Measurements from ENCODE around the gene NBEA.
A peak's percentile ranks its signal among the peaks of the same experiment; 100 is the strongest.

NBEA gene

DNA sequence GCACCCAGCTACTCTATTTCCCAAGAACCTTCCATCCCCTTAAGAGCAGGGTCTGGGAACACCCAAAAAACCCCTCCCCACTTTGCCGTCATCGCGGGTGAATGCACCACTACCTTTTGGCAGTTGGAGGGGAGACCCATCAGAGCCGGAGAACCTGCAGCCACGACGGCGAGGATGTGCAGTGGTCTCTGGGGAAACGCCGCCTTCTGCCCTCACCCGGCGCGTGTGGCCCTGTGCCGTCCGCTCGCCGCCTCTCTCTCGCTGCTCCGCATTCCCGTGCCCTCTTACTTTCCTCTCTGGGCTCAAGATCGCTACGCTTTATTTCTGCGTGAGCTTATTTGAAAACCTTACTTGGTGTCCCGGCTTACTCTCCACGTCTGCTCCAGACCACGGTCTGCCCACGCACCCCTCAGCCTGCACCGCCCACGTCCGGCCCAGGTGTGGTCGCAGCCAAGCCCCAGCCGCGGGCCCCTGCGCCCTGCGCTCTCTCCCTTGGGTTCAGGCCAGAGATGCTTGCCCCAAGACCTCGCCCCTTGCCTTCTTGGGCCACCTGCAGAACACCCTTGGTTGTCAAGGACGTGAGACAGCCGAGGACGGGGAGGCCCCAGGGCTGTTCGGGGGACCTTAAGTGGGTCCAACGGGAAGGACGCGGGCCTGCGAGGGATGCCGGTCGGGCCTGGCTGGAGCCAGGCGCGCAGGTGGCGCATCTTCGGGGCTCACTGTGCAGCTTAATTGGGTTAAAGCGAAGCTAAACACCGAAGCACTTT is 536.4 kb downstream of the NBEA start:
- no peak for DNase-seq

DNA sequence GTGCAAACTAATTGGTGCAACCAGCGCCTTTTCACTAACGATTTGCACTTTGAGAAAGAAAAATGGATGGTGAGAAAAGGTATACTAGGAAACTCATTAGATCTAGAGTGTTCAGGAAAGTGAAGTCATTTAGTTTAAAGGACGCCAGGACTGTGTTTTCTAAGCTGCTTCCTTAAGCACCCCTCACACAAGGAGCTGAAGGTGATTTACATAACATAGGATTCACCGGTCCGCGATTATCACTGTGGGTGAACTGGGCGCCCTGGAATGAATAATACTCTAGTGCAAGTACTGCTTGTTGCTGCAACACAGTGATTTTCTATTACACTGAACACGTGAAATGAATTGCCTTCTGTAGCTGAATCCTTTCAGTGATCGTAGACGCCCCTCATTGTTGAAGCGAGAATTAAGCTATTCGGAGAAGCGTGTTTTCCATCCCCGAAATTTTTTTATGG is 537.0 kb downstream of the NBEA start:
- DNase-seq = no peak

DNA sequence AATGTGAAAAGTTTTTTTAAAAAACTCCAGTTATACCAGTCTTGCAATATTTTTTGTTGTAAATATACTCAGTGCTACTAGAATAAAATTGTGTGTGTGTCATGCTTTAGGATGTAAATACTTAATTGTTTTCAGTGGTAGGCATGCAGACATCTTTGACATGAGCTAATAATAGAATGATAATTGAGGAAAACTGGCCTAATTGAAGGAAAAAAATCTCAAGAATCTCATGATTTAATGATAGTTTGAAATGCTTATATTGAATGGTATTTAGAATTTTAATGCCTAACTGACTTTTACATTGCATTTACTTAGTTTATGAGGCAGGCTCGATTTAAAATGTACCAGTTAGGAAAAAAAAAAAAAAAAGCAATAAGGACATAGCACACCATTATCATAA is 537.6 kb downstream of the NBEA start:
- no peak for DNase-seq

DNA sequence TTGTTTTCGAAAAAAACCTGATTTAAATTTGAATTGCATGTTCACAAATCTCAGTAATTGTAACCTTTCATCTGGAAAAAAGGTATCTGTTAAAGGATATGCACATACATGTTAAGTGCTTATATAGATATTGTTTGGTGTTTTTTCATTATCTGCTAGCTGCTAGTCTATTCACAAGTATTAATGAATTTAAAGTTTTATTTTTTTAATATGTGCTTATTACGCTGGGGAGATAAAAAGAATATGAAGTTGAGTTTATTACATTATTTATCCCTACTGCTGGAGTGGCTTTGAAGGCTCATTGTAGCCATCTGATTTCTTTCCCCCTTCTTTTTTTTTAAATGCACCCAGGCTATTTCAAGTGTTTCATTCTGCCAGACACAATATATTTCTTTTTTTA is 538.3 kb downstream of the NBEA start:
- no peak for DNase-seq

DNA sequence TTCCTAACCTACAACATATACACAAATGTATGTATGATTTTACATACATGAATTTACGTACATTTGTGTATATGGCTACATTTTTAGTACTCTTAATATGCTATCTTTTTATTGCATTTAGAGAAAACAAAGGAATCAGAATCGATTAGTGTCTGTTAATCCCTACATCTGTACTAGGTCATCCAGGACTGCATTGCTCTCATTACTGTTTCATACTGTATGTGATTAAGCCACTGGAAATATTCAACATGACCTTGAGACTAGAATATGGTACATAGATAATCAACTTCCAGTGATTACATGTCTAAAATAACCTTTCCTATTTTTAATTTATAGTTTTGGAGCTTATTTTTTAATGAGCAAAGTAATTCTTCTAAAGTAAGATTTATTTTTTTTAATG is 539.7 kb downstream of the NBEA start:
- no peak for DNase-seq

DNA sequence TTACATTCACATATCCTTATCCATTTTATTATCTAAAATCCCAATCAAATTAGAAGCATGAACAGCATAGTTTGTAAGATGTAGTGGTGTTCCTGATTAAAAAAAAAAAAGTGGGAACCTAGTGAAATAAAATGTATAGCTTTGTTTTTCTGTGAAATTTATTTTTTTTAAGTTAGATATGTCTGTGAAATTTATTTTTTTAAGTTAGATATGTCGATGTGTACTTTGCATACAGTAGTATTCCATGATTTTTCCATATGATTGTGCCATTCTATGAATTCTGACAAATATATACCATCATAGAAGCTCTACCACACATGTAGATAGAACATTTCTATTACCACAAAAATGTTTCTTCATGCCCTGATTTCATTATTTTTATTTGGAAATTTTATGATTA is 540.5 kb downstream of the NBEA start:
- DNase-seq = no peak

DNA sequence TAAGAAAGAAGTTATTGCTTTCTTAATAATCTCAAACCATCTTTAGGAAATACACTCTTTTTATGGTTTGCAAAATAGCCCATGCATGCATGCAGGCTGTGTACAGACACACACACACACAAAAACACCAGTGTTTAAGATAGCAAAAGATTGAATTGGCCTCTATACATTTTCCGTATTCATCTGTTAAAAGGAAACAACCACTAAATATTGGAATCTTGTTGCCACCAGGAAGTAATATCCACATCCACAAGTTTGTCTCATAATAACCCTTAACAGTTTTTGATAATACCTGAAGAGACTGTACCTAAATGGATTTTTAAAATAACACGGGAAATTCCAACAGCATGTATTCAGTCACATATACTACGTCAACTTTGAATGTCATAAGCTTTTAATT is 541.7 kb downstream of the NBEA start:
- no peak for DNase-seq

DNA sequence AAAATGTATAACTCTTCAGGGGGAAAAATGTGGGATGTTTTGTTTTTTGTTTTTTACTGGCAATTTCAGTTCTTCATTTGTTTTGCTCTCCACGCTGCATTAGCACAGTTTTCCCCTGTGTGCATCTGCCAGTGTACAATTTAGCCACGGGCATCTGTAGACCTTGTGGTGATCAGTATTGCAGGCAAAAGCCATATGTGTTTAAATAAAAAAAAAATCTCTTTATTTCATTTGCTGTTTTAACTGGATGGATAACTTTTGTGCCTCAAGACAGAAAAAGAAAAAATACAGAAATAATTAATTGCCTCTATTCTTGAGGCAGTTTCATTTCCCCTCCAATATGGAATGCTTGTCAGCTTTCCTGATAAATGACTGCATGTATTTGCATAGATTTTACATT is 542.3 kb downstream of the NBEA start:
- DNase-seq = peak; percentile 32

DNA sequence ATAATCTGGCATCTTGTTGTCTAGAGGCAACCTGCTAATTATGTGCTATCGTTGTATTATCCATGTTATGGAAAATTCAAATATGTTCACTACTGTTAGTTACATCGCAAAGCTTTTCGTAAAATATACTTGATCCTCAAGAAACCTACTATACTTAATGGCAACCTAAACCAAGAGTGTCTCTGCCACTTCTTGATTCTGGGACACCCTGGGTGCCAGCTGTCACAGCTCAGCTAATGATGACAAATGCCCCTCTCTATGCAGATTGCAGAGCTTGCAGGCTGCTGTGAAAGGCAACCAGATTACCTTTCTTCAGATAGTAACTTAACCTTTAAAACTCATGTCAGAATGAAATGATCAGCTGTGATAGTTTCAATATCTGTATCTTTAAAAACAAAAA is 543.4 kb downstream of the NBEA start:
- DNase-seq = no peak

DNA sequence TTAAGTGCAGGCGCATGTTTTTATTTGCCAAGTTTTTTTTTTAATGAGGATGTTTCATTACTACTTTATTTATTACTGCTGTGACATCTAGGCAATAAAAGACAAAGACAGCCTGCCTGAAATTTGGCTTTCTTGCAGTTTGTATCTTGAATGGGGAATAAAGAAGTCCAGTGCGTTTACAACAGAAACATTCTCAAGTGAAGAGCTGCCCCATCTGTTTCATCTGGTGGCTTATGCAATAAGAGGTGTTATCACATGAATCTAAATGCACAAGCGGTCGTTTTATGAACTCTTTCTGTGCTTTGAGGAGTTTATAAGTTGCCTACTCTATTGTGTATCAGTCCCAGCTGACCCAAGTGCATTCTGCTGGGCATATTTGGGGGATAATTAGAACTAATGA is 547.0 kb downstream of the NBEA start:
- no peak for DNase-seq

DNA sequence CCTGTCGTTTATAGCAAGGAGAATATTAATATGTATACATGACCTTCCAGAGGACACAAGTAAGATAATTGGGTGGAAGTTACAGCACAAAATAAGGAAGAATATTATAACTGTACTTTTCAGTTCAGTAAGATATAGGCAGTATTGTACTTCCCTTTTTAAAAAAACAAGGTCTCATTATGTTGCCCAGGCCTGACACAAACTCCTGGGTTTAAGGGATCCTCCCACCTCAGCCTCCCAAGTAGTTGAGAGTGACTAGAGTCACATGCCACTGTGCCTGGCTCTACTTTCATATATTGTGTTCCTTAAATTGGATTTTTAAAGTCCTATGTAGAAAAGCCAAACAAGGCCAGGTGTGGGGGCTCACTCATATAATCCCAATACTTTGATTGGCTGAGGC is 553.9 kb downstream of the NBEA start:
- DNase-seq = no peak

DNA sequence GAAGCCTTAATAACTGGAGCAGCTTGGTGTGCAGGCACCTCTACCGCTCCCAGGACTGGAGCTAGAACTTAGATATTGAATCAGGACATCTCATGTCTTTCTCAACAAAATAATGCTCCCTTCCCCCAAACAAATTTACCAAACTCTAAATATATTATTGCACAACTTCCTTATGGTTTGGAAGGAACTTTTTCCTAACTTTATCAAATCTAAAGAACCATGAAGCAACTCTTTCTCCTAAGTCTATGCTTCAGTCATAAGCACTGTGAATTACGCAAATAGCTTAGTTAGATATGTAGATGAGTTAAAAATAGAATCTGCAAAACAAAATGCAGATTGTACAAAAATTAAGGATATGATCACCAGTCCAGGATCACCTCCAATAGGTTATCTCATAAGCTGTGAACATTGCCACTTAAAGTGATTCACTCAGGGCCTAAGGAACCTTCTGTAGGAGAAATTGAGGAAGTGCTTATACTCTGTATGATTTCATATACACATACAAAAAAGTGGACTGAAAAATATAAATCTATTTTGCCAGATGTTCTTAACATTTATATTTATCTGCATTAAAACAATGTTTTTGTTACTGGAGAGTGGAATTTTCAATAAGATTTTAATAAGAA is 554.8 kb downstream of the NBEA start:
- DNase-seq = no peak

DNA sequence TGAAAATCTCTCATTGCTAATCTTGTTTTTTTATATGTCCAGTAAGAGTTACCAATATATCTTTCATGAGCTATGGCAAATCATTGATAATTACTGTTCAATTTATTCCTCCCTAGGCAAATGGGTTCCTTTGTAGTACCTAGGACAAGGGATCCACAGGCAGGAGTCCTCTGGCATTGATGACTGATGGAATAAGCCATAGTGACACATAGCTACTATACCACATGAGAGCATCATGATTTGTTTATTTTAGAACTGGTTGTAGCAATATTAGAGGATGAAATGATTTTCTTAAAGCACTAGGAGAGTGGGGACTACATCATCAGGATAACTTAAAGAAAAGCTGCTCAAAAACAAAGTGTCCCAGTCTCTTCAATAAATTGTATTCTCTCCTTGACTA is 556.2 kb downstream of the NBEA start:
- no peak for DNase-seq

DNA sequence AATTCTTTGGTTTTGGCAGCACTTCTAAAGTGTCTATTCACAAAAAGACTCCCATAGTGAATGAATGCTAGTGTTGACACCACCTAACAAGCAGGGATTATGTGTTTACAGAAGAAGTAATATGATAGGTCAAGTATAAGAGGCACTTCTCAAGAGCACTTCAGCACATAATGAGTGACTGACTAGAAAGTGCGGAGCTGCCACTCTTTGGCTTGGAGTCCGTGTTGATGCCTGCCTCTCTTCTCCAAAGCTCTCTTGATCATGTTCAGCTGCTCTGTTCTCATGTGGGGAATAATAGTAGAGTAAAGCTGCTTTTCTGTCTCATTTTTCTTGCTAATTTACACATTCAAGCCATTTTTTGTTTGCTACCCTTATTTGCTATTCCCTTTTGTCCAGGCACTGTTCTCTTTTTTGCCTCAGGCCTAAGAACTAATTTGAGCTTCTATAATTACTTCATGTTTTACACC is 557.2 kb downstream of the NBEA start:
- DNase-seq = no peak

DNA sequence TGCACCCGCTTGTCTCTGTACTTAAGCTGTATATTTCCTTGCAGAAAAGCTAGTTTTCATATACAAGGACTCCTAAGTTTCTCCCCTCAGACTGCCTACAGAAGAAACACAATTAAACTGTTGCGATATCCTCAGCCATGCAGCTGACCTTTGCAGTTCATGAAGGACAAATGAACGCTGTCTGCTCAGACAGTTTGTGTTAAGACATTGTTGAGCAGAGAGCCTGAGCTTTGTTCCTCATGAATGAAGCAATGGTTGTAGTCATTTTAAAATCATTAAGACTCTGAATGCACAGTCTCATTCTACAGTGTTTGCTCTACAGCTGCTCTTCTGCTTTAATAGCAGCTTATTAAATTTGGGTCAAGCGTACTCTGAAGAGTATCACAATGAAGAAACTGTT is 557.6 kb downstream of the NBEA start:
- no peak for DNase-seq

DNA sequence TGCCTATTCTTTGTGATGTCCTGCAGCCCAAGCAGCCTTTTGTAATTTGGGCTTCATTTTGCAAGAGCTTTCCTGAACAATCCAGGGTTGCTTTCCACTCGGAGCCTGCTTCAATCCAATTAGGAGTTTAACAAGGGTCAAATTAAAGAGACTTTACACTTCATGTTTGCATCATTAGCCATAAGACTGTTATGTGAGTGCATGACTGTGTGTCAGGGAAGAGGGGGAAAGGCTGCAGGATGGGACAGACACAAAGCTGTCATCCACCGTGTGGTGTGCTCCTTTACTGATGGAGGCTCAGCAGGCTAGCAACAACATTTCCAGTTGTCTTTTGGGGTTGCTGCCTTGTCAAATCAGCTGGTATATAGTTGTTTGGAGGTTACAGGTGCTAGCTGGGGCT is 558.1 kb downstream of the NBEA start:
- no peak for DNase-seq

DNA sequence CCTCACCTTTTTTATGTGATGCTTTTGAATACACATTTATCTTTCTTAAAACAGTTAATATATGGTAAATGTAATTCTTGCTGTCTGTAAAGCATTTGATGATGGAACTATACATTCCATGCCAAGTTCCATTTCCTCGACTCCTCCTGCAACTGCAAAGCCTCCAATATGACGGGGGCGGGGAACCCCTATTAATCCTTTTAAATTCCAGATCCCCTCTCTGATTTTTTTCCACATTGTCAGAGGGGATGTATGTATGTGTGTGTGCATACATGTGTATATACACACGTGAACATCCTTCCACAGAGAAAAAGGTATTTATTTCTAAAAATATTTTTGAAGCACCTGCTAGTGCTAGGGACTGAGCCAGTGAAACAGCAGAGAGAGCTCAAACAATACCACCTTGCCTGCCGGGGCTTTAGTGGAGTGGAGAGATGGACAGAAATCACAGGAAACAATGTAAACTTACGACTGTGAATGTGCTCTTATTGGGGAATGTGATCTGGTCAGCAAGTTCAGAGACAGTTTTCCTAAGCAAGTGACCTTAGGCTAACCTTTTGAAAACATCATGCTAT is 559.7 kb downstream of the NBEA start:
- no peak for DNase-seq

DNA sequence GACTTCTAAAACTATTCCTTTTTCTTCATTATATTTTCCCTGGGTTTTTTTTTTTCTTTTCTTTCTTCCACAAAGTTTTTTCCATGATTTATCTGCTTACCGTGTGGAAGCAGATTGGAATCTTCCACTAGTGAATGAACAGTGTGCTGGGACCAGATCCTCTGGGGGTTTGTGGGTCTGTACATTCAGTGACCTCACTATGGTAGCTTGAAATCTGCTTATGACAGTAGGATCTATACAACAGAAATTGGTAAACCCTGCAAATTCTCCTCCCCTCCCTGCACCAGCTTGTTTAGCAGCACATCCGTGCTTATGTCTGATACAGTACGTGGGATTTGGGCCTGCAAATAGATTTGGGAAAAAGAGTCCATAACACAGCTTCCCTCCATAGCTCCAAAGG is 560.4 kb downstream of the NBEA start:
- no peak for DNase-seq

DNA sequence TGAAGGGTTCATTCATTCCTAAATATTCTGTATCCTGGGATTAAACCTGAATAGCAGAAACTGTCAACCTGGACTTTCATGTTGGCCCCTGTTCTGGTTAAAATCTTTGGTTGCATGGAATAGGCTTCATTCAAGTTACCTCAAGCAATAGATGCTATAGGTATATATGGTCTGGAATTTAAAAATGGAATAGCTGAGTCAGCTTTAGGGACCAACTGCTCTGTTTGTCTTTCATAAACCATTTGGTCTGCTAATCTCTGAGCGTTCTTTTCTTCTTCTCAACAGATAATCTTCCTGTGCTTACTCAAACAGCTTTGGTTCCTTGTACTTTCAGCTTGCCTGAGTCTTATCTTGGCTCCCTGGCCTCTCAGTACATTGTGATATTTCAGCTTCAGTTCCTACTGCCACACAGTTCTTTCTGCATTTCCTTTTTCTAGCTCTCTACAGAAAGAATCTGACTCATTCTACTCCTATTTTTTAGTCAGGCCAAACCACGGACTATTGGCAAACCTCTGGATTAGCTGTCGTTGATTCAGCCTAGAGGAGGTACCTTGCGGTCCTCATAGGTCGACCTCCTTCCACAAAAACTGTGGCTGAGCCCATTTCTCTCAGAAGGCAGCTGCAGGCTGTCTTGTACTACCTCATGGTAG is 570.3 kb downstream of the NBEA start:
- DNase-seq = no peak

DNA sequence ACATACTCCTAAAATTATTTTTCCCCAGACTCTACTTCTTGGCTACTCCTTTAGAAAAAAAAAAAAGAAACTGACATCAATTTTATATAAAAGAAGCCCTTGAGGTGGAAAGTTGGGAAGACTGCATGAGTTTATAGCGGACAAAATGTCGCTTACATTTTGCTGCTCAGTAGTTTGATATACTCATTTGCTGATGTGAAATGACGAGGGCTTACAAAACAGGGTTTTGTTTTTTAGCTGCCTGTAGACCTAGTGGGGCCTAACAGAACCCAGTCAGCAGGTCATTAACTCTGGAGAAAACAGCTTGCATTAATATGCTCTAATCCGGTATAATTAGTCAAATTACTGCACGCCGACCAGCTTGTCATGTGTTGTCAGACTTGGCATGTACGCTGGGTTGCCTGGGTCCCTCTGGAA is 572.0 kb downstream of the NBEA start:
- DNase-seq = peak; percentile 37

DNA sequence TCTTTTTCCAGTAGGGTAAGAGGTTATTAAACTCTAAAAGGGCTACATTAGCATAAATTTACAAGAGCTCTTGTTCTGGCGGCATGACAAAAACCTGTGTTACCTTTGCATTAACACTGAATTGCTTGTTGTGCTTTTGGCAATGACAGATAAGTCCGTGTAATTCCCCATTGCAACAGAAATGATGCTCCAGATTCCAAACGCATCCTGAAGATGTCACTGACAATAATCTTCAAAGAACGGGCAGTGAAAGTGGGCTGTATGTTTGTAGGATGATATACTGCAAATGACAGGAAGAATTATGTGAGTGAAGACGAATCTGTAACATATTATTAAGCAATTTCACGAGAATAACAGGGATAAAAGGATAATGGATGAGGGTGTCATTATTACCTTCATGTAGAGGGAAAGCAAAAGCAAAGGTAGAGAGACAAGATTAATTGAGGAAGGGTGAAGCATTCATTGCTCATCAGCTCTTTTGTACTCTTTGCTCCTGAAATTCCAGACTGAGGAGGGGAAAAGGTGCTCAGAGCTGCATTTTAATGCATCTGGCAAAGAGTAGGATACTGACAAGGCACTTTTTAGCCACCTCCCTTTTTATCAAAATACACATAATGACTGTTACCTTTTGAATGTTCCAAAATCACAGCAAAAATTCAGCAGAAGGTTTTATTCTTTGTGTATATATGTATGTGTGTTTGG is 572.9 kb downstream of the NBEA start:
- no peak for DNase-seq

DNA sequence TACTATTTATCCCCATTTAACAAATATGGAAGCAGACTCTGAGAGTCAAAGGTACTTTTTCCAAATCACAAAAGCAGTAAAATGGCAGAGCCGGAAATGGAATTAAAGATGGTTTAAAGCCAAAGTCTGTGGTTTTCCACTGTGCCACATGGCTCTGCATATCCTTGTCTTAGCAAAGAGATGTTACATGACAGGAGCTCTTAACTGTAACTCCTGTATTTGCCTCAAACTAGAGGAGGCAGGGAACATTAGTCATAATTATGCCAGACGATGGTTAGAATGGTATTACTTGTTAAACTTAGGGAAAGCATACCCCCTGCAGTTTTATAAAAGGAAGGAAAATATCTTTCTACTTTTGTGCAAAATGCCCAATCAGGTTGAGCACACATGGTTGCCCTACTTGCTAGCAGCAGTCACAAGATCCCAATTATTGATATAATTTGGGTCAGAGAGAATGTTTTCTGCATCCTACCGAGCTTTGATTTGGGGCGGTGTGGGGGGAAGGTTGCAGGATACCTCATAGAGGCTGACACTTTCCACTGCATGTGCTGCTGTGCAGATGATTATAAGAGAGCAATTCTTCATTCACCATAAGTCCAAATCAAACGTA is 576.4 kb downstream of the NBEA start:
- DNase-seq = no peak

DNA sequence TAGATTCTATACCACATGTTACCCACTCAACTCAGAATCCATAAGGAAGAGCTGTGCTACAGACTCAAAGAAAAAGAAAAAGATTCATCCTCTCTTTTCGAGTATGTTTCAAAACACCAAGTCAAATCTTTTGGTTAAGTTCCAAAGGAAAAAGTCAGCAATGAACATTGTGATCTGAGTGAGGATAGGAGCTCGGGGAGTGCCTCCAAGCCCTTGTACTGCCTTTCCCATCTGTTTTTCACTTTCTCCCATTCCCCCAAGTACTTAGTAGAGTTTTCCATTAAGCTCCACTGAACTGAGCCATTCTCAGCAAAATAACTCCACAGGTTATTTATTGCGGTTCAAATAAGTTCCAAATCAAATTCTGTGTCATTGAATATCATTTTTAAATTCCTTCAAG is 582.1 kb downstream of the NBEA start:
- DNase-seq = no peak

Measured in NCI-H526 treated with DMSO at 0.1 percent for 48 hours (cell line).